Left lung (tissue), 10 donors: ENCODE results near the gene PARVB. TPM values are rescaled to one million over a fixed set of nuclear protein-coding genes. Genes with fewer than 3 reads are reported as not detected.

Experiments used
- ATAC-seq: fragments of 200-7000 bp; cut with Tn5 transposase; one replicate; pipeline ENCODE4 v1.9.1; 2020; ENCODE audit warnings: moderate library complexity
- DNase-seq, 4 donors: peaks; one replicate each; pipeline ENCODE4 v3.0.0-alpha.2; 2013 to 2020
- H3K27ac ChIP-seq, 2 donors: fragments of 200-600 bp; sonication (generic) in 1 of 2; one replicate each; pipeline versions ENCODE4 v1.5.0 to v1.8.0; 2020 to 2021
- H3K27me3 ChIP-seq, 2 donors: fragments of 200-600 bp; sonication (generic) in 1 of 2; one replicate each; pipeline versions ENCODE4 v1.5.0 to v1.8.0; 2020 to 2021
- H3K36me3 ChIP-seq, 2 donors: fragments of 200-600 bp; sonication (generic) in 1 of 2; one replicate each; pipeline versions ENCODE4 v1.5.0 to v1.8.0; 2020 to 2021
- H3K4me1 ChIP-seq, 2 donors: fragments of 200-600 bp; one replicate each; pipeline ENCODE4 v1.8.0; 2021
- H3K4me3 ChIP-seq, 2 donors: fragments of 200-600 bp; sonication (generic) in 1 of 2; one replicate each; pipeline versions ENCODE4 v1.5.0 to v1.8.0; 2020 to 2021; ENCODE audit warnings: mild to moderate bottlenecking in 1 of 2
- H3K9me3 ChIP-seq, 2 donors: fragments of 200-600 bp; sonication (generic) in 1 of 2; one replicate each; pipeline versions ENCODE4 v1.5.0 to v1.8.0; 2020 to 2021
- CTCF ChIP-seq, 2 donors: fragments of 200-600 bp; sonication (generic) in 1 of 2; IDR thresholded peaks; one replicate each; pipeline versions ENCODE4 v1.5.0 to v1.8.0; 2021; ENCODE audit warnings: antibody characterized with exemption in 2 of 2
- intact Hi-C, 2 donors: fragments of 100-400 bp; cut with DNase I; formaldehyde crosslinking; loops; one replicate each; pipeline versions ENCODE4 v1.11.2 to v1.14.2; 2022
- polyA plus RNA-seq, 6 donors: library from polyadenylated mRNA; unstranded; fragments of 120-200 nt; gene quantifications; one replicate each; pipeline ENCODE4 v1.2.1, GENCODE V29; 2013; ENCODE audit not compliant: insufficient read length in 6 of 6
- total RNA-seq, 2 donors: library from RNA; stranded (reverse); fragmentation: NEBNext Ultra II Directional; extraction: Animal tissue kit (Norgen Biotek cat#: 25700); gene quantifications; one replicate each; pipeline ENCODE4 v1.2.1, GENCODE V29; 2021
- donor health status: DM: no; HTN: yes; CAD: no.
- donor health status: DM: no; HTN: no; CAD: no.

Gene PARVB
- total and polyA plus RNA-seq, 8 donors: 31.7 to 53.7 (median 34.0) TPM

- ATAC-seq (no peak), DNase-seq (no peak)
- Histone ChIP-seq H3K36me3 (peaks cover 0 to 64% of the 10 kb centered on the region in 2 donors), H3K27me3 (no peaks in the 10 kb centered on the region), H3K9me3 (peaks cover 5 to 21% of the 10 kb centered on the region in 2 donors), H3K27ac (no peak overlapping the region), H3K4me1 (peaks cover 0 to 9% of the 10 kb centered on the region in 2 donors), H3K4me3 (no peak overlapping the region)
- intact Hi-C loops: no loop called here
- no peak for TF ChIP-seq CTCF (IDR thresholded peaks at IDR 0.05)
These were observed 108.6 kb downstream of the PARVB start for GRCh38 chr22:44132724-44133123.

GRCh38 chr22:44133161-44133560 is 109.1 kb downstream of the PARVB start:
- no peaks in the 10 kb centered on the region for H3K27me3 ChIP-seq
- intact Hi-C loops: no loop called here
- peaks cover 5 to 25% of the 10 kb centered on the region in 2 donors for H3K9me3 ChIP-seq
- no peak overlapping the region for H3K27ac ChIP-seq
- no peak overlapping the region for H3K4me3 ChIP-seq
- no peak for DNase-seq
- H3K36me3 ChIP-seq: peaks cover 0 to 68% of the 10 kb centered on the region in 2 donors
- ATAC-seq: no peak
- H3K4me1 ChIP-seq: peaks cover 0 to 4% of the 10 kb centered on the region in 2 donors
- TF ChIP-seq CTCF (IDR thresholded peaks at IDR 0.05): no peak

- no peak for TF ChIP-seq CTCF (IDR thresholded peaks at IDR 0.05)
- no peak overlapping the region for H3K27ac ChIP-seq
- peaks cover 0 to 77% of the 10 kb centered on the region in 2 donors for H3K36me3 ChIP-seq
- ATAC-seq (no peak), DNase-seq (no peak)
- no peaks in the 10 kb centered on the region for H3K27me3 ChIP-seq
- no peaks in the 10 kb centered on the region for H3K4me1 ChIP-seq
- peaks cover 5 to 25% of the 10 kb centered on the region in 2 donors for H3K9me3 ChIP-seq
- H3K4me3 ChIP-seq: no peak overlapping the region
- intact Hi-C loops: no loop called here
These were observed 109.9 kb downstream of the PARVB start for GRCh38 chr22:44133901-44134571.

GRCh38 chr22:44136112-44136511 is 112.0 kb downstream of the PARVB start:
- Histone ChIP-seq H3K9me3 (peaks cover 5 to 25% of the 10 kb centered on the region in 2 donors), H3K27me3 (no peaks in the 10 kb centered on the region), H3K4me1 (no peaks in the 10 kb centered on the region), H3K36me3 (peaks cover 0 to 87% of the 10 kb centered on the region in 2 donors), H3K27ac (no peak overlapping the region), H3K4me3 (no peak overlapping the region)
- TF ChIP-seq CTCF (IDR thresholded peaks at IDR 0.05): no peak
- intact Hi-C loops: no loop called here
- ATAC-seq: no peak
- no peak for DNase-seq

GRCh38 chr22:44136786-44137185 is 112.7 kb downstream of the PARVB start:
- ATAC-seq (no peak), DNase-seq (no peak)
- no peaks in the 10 kb centered on the region for H3K27me3 ChIP-seq
- peaks cover 5 to 25% of the 10 kb centered on the region in 2 donors for H3K9me3 ChIP-seq
- intact Hi-C loops: no loop called here
- H3K36me3 ChIP-seq: peaks cover 0 to 84% of the 10 kb centered on the region in 2 donors
- TF ChIP-seq CTCF (IDR thresholded peaks at IDR 0.05): no peak
- H3K4me3 ChIP-seq: no peak overlapping the region
- H3K4me1 ChIP-seq: no peaks in the 10 kb centered on the region
- H3K27ac ChIP-seq: no peak overlapping the region
